ENCODE measurements around the gene SH3GL3.

GRCh38 chr15:83410532-83410931 lies 36.6 kb upstream of the SH3GL3 start:
- TF ChIP-seq CTCF (IDR thresholded peaks at IDR 0.05) (no peak), ZFX (IDR thresholded peaks at IDR 0.05; ENCODE audit: borderline replicate concordance) (no peak)

Measured in 22Rv1 (cell line).